HEK293T (cell line): ENCODE measurements around the gene BST1.

Experiments used
- L3MBTL2 ChIP-seq: fragments of 450-650 bp; conservative IDR thresholded peaks from 2 replicates; pipeline ENCODE4 v1.6.1; 2016; ENCODE audit warnings: mild to moderate bottlenecking
- SP1 ChIP-seq: fragments of 450-650 bp; IDR thresholded peaks from 2 replicates; pipeline ENCODE4 v1.6.1; 2017

- no peak for TF ChIP-seq L3MBTL2
- no peak for TF ChIP-seq SP1
Measured at GRCh38 chr4:15755321-15756155, 52.7 kb downstream of the BST1 start.
